ENCODE measurements around the gene BPIFB3.
A peak's percentile ranks its signal among the peaks of the same experiment; 100 is the strongest.
"Not testable (repeated sequence)": the region's sequence is repeated elsewhere in the genome, so short reads cannot be mapped to it uniquely, and the experiment has no call there.

Gene BPIFB3

DNA sequence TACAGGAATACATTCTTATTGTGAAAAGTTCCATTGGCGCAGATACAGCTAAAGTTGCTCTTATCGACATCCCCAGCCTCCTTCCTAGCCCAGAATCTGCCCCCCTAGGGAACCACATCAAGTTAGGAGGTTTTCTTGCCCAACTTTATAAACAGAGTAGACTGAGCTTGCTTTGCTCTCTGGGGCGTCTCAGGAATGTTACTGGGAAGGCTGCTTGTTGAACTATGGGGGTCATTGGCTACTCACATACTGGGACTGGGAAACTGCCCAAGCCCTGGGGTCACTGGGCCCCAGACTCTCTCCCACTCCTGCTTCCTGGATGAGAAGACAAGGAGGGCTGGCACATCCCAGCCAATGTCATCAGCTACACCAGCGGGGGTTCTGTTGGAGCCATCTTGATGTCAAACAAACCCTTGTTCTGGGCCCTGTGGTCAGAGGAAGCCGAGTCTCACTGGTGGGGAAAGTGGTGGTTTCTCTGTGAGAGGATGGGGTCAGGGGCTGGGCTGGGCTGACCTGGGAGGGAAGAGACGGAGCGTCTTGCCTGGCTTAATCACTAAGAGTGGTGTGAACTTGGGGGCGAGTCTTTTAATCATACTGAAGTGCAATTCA, 51.7 kb downstream of the BPIFB3 start:
- DNase-seq (ENCODE audit: insufficient read length, low spot score) (no peak), FAIRE-seq (no peak)
- TF ChIP-seq POLR2AphosphoS5 (IDR thresholded peaks at IDR 0.05; ENCODE audit: low read depth, low read length) = no peak
- no peak for TF ChIP-seq SPI1 (IDR thresholded peaks at IDR 0.05; ENCODE audit: low read depth, low read length)
- TF ChIP-seq POU2F2 (IDR thresholded peaks at IDR 0.05; ENCODE audit: low read depth, low read length) = no peak
- no peak for TF ChIP-seq POLR2A (IDR thresholded peaks at IDR 0.05; ENCODE audit: low read depth, low read length)
- TF ChIP-seq TAF1 (IDR thresholded peaks at IDR 0.05; ENCODE audit: low read depth, low read length) = no peak
- TF ChIP-seq PAX5 (IDR thresholded peaks at IDR 0.05; ENCODE audit: insufficient read depth, low read length, severe bottlenecking) = no peak

GRCh38 chr20:33106058-33106620, 52.4 kb downstream of the BPIFB3 start:
- not testable (repeated sequence) for DNase-seq (ENCODE audit: insufficient read length, low spot score); FAIRE-seq

DNA sequence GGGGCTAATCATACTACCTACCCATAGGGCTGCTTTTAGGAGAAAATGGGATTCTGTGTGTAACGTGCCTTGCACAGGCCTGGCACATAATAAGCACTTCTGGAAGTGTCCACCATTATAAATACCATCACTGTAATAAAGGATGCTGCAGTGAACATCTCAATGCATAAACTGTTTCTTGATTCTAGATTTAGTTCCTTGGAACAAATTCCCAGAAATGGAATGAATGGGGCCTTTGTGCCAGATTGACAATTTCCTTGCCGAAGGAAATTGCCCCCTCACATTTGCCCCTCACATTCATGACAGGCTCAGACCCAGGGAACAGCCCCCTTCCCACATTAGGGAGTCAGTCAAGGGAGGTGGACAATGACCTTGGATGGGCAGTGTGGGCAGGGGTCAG, 55.0 kb downstream of the BPIFB3 start:
- no peak for TF ChIP-seq PAX5 (IDR thresholded peaks at IDR 0.05; ENCODE audit: insufficient read depth, low read length, severe bottlenecking)
- no peak for TF ChIP-seq POLR2AphosphoS5 (IDR thresholded peaks at IDR 0.05; ENCODE audit: low read depth, low read length)
- no peak for TF ChIP-seq SPI1 (IDR thresholded peaks at IDR 0.05; ENCODE audit: low read depth, low read length)
- no peak for TF ChIP-seq POU2F2 (IDR thresholded peaks at IDR 0.05; ENCODE audit: low read depth, low read length)
- TF ChIP-seq POLR2A (IDR thresholded peaks at IDR 0.05; ENCODE audit: low read depth, low read length) = no peak
- TF ChIP-seq TAF1 (IDR thresholded peaks at IDR 0.05; ENCODE audit: low read depth, low read length) = no peak
- DNase-seq (ENCODE audit: insufficient read length, low spot score) (no peak), FAIRE-seq (no peak)

- TF ChIP-seq TAF1 (IDR thresholded peaks at IDR 0.05; ENCODE audit: low read depth, low read length) (no peak), PAX5 (IDR thresholded peaks at IDR 0.05; ENCODE audit: insufficient read depth, low read length, severe bottlenecking) (no peak), SPI1 (IDR thresholded peaks at IDR 0.05; ENCODE audit: low read depth, low read length) (no peak), POLR2AphosphoS5 (IDR thresholded peaks at IDR 0.05; ENCODE audit: low read depth, low read length) (no peak), POU2F2 (IDR thresholded peaks at IDR 0.05; ENCODE audit: low read depth, low read length) (no peak), POLR2A (IDR thresholded peaks at IDR 0.05; ENCODE audit: low read depth, low read length) (no peak)
- no peak for DNase-seq (ENCODE audit: insufficient read length, low spot score)
- no peak for FAIRE-seq
Measured at GRCh38 chr20:33110147-33110825, 56.6 kb downstream of the BPIFB3 start.

DNA sequence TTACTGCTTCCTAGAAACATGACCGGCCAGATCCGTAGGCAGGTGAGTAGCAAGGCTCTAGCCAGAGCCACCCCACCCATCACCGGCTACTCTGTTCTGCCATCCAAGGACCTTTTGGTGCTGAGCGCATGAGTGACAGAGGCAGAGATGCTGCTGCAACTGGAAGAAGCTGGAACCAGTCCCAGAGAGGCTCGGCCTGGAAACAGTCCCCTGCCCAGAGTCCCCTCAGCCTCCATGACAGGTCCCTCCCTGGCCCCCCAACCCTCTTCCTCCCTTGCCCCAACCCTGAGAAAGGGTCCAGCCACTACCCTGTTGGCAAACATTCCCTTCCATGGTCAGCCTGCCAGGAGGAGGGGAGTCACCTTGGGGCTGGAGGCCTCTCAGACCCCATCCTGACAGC, 57.6 kb downstream of the BPIFB3 start:
- DNase-seq (ENCODE audit: insufficient read length, low spot score) (no peak), FAIRE-seq (no peak)
- TF ChIP-seq POLR2AphosphoS5 (IDR thresholded peaks at IDR 0.05; ENCODE audit: low read depth, low read length) (no peak), POLR2A (IDR thresholded peaks at IDR 0.05; ENCODE audit: low read depth, low read length) (no peak)

GRCh38 chr20:33112547-33113386, 59.1 kb downstream of the BPIFB3 start:
- no peak for DNase-seq (ENCODE audit: insufficient read length, low spot score)
- no peak for FAIRE-seq
- TF ChIP-seq PAX5 (IDR thresholded peaks at IDR 0.05; ENCODE audit: insufficient read depth, low read length, severe bottlenecking) (no peak), TAF1 (IDR thresholded peaks at IDR 0.05; ENCODE audit: low read depth, low read length) (no peak), POLR2A (IDR thresholded peaks at IDR 0.05; ENCODE audit: low read depth, low read length) (no peak), POLR2AphosphoS5 (IDR thresholded peaks at IDR 0.05; ENCODE audit: low read depth, low read length) (no peak), SPI1 (IDR thresholded peaks at IDR 0.05; ENCODE audit: low read depth, low read length) (no peak), POU2F2 (IDR thresholded peaks at IDR 0.05; ENCODE audit: low read depth, low read length) (no peak)

- no peak for FAIRE-seq
Measured at GRCh38 chr20:33113387-33113908, 59.7 kb downstream of the BPIFB3 start.

DNA sequence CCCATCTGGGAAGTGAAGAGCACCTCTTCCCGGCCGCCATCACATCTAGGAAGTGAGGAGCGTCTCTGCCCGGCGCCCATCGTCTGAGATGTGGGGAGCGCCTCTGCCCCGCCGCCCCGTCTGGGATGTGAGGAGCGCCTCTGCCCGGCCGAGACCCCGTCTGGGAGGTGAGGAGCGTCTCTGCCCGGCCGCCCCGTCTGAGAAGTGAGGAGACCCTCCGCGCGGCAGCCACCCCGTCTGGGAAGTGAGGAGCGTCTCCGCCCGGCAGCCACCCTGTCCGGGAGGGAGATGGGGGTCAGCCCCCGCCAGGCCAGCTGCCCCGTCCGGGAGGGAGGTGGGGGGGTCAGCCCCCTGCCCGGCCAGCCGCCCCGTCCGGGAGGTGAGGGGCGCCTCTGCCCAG, 61.8 kb downstream of the BPIFB3 start:
- not testable (repeated sequence) for FAIRE-seq; DNase-seq (ENCODE audit: insufficient read length, low spot score)

More at GRCh38 chr20:33113387-33113908, 59.7 kb downstream of the BPIFB3 start:
- DNase-seq (ENCODE audit: insufficient read length, low spot score) = no peak
- TF ChIP-seq POLR2A (IDR thresholded peaks at IDR 0.05; ENCODE audit: low read depth, low read length) (no peak), TAF1 (IDR thresholded peaks at IDR 0.05; ENCODE audit: low read depth, low read length) (no peak), SPI1 (IDR thresholded peaks at IDR 0.05; ENCODE audit: low read depth, low read length) (no peak), POLR2AphosphoS5 (IDR thresholded peaks at IDR 0.05; ENCODE audit: low read depth, low read length) (no peak), PAX5 (IDR thresholded peaks at IDR 0.05; ENCODE audit: insufficient read depth, low read length, severe bottlenecking) (no peak), POU2F2 (IDR thresholded peaks at IDR 0.05; ENCODE audit: low read depth, low read length) (no peak)

DNA sequence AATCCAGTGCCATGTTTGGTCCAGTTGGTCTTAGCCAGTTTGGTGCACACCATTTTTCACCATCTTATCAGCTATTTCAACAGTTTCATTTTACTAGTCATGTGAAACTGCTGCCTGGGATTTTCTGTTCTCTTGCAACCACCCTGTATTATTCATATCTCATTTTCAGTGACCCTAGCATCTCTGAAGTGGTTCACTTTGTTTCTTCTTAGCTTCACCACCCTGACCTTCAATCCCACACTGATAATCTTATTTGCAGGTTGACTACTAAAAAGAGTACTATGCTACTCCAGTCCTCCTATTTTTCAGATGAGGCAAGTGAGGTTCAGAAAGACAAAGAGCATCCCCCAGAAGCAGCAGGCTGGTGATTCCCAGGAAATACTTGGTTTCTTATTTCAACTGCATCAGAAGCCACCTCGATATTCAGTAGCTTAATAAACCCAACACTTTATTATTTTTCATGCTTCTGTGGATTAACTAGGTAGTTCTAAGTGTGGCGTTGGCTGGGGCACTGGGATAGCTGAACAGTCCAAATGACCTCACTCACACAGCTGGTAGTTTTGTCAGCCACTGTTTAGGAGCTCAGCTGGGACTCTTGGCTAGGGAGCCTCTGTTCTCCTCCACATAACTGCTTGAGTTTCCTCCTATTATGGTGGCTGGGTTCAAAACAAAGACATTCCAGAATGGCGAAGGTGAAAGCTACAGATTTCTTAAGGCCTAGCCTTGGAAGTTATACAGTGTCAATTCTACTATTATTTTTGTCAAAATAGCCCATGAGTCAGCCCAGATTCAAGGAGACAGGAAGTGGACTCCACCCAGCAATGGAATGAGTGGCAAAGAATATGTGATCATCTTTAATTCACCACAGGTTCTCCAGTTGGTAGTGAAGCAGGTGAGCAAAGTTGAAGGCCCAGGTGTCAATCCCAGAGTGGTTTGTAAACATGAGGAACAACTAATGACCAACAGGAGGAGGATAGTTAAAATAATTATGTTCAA, 66.3 kb downstream of the BPIFB3 start:
- DNase-seq (ENCODE audit: insufficient read length, low spot score) (no peak), FAIRE-seq (peak; percentile 38)

More for the DNA sequence above, 66.3 kb downstream of the BPIFB3 start:
- TF ChIP-seq POLR2A (IDR thresholded peaks at IDR 0.05; ENCODE audit: low read depth, low read length) (no peak), POLR2AphosphoS5 (IDR thresholded peaks at IDR 0.05; ENCODE audit: low read depth, low read length) (no peak), TAF1 (IDR thresholded peaks at IDR 0.05; ENCODE audit: low read depth, low read length) (no peak), PAX5 (IDR thresholded peaks at IDR 0.05; ENCODE audit: insufficient read depth, low read length, severe bottlenecking) (no peak), POU2F2 (IDR thresholded peaks at IDR 0.05; ENCODE audit: low read depth, low read length) (no peak), SPI1 (IDR thresholded peaks at IDR 0.05; ENCODE audit: low read depth, low read length) (no peak)
